K562 (cell line): ENCODE measurements around the gene CBLC. TPM values are rescaled to one million over a fixed set of nuclear protein-coding genes. Genes with fewer than 3 reads are reported as not detected.

Experiments
- ATAC-seq: fragments of 200-7000 bp; cut with Tn5 transposase; 3 replicates; pipeline ENCODE4 v1.9.1; 2020; ENCODE audit warnings: moderate library complexity
- BruUV-seq: library from RNA; stranded (reverse); fragments of 400-500 nt; replicated peaks from 2 replicates; lab custom pipeline; 2021; lab: Mats Ljungman, UMichigan
- CTCF ChIA-PET: fragments of 300-600 bp; formaldehyde crosslinking; extraction: SDS; loops from one replicate; lab custom pipeline; 2021; ENCODE audit warnings: low intra/inter-chr PET ratio; lab: Yijun Ruan, JAX
- POLR2A ChIA-PET: fragments of 300-600, 350-650 bp; sonication (Branson Sonifier 250); formaldehyde crosslinking; extraction: SDS; loops from one replicate; lab custom pipeline; 2021; ENCODE audit warnings: antibody characterized with exemption, inconsistent platforms; lab: Yijun Ruan, JAX
- DNase-seq, 4 experiments: peaks; one replicate each; pipeline versions ENCODE4 v3.0.0 to v3.0.0-alpha.2; 2011 to 2018; ENCODE audit warnings: low spot score in 3 of 4, mixed read lengths in 3 of 4; ENCODE audit errors: extremely low read depth in 1 of 4
- FAIRE-seq: peaks from 2 replicates; lab custom pipeline; 2011; peaks lifted over from hg19 to GRCh38; lab: Jason Lieb, UNC
- H2AFZ ChIP-seq: 2 replicates; pipeline ENCODE4 v1.6.0; 2011; ENCODE audit warnings: low read depth, low read length, control low read depth, inconsistent platforms
- H3K27ac ChIP-seq: fragments of 200-600 bp; 3 replicates; pipeline ENCODE4 v1.8.0; 2011; ENCODE audit warnings: low read depth, mild to moderate bottlenecking, control low read depth, inconsistent platforms, low read length, moderate library complexity, mixed read lengths; ENCODE audit errors: extremely low read depth
- H3K27me3 ChIP-seq, 2 experiments: fragments of 300-600 bp in 1 of 2; 2 replicates in 1 of 2; 3 replicates in 1 of 2; pipeline versions ENCODE4 v1.6.0 to v1.8.0; 2011; ENCODE audit warnings: inconsistent platforms in 2 of 2, low read length in 2 of 2, mild to moderate bottlenecking in 1 of 2, mixed read lengths in 1 of 2, moderate library complexity in 1 of 2; ENCODE audit not compliant: control insufficient read depth in 2 of 2, insufficient read depth in 2 of 2
- H3K36me3 ChIP-seq: fragments of 300-600 bp; 3 replicates; pipeline ENCODE4 v1.8.0; 2011; ENCODE audit warnings: mild to moderate bottlenecking, low read length, inconsistent platforms; ENCODE audit not compliant: control insufficient read depth, insufficient read depth
- H3K4me1 ChIP-seq, 2 experiments: fragments of 200-600 bp in 1 of 2; replicated peaks in 1 of 2; 2 replicates in 1 of 2; 3 replicates in 1 of 2; pipeline versions ENCODE4 v1.5.1 to v1.8.0; 2011; ENCODE audit warnings: inconsistent platforms in 2 of 2, low read length in 2 of 2, mild to moderate bottlenecking in 1 of 2, mixed read lengths in 1 of 2, moderate library complexity in 1 of 2; ENCODE audit not compliant: control insufficient read depth in 2 of 2, insufficient read depth in 2 of 2
- H3K4me2 ChIP-seq: 2 replicates; pipeline ENCODE4 v1.6.1; 2011; ENCODE audit warnings: low read length, control low read depth, inconsistent platforms, mixed read lengths; ENCODE audit not compliant: insufficient read depth
- H3K4me3 ChIP-seq: fragments of 200-600 bp; sonication (generic), shearing (Covaris generic); 2 replicates; pipeline ENCODE4 v1.5.1; 2016; ENCODE audit warnings: control low read depth, inconsistent platforms
- H3K79me2 ChIP-seq: fragments of 200-600 bp; 3 replicates; pipeline ENCODE4 v1.8.0; 2011; ENCODE audit warnings: low read length, inconsistent platforms; ENCODE audit not compliant: control insufficient read depth, insufficient read depth
- H3K9ac ChIP-seq, 2 experiments: 2 replicates each; pipeline versions ENCODE4 v1.6.0 to v1.6.1; 2011; ENCODE audit warnings: low read depth in 2 of 2, low read length in 2 of 2, control low read depth in 1 of 2, inconsistent platforms in 1 of 2, mild to moderate bottlenecking in 1 of 2, mixed read lengths in 1 of 2; ENCODE audit not compliant: insufficient read depth in 1 of 2
- H3K9me1 ChIP-seq: one replicate; pipeline ENCODE4 v1.6.0; 2011; ENCODE audit warnings: inconsistent platforms, mild to moderate bottlenecking, low read length, moderate library complexity; ENCODE audit not compliant: control insufficient read depth, insufficient read depth
- H3K9me3 ChIP-seq: replicated peaks from 2 replicates; pipeline ENCODE4 v1.5.1; 2011; ENCODE audit warnings: low read depth, low read length, inconsistent platforms; ENCODE audit not compliant: control insufficient read depth, insufficient read depth
- H4K20me1 ChIP-seq: replicated peaks from 2 replicates; pipeline ENCODE4 v1.6.1; 2011; ENCODE audit warnings: low read length, inconsistent platforms, mixed read lengths; ENCODE audit not compliant: control insufficient read depth, insufficient read depth
- ADNP ChIP-seq: fragments of 200-800 bp; sonication (Bioruptor generic); IDR thresholded peaks from 2 replicates; pipeline ENCODE4 v1.6.1; 2016; ENCODE audit warnings: missing genetic modification characterization, missing compliant biosample characterization
- BCOR ChIP-seq: fragments of 450-650 bp; IDR thresholded peaks from 2 replicates; pipeline ENCODE4 v1.6.1; 2016
- BMI1 ChIP-seq: fragments of 150-350 bp; IDR thresholded peaks from 2 replicates; pipeline ENCODE4 v1.6.1; 2014; ENCODE audit warnings: low read length
- CBFA2T3 ChIP-seq: fragments of 450-650 bp; IDR thresholded peaks from 2 replicates; pipeline ENCODE4 v1.6.1; 2017
- FOS ChIP-seq: IDR thresholded peaks from 3 replicates; pipeline ENCODE4 v1.6.1; 2011; ENCODE audit not compliant: insufficient read length; ENCODE audit errors: extremely low read depth
- GTF2E2 ChIP-seq: fragments of 200-800 bp; sonication (Bioruptor generic); IDR thresholded peaks from 2 replicates; pipeline ENCODE4 v1.6.1; 2016; ENCODE audit warnings: missing genetic modification characterization, missing compliant biosample characterization
- KLF13 ChIP-seq: fragments of 450-650 bp; IDR thresholded peaks from 2 replicates; pipeline ENCODE4 v1.6.1; 2016; ENCODE audit warnings: missing genetic modification characterization, low read depth, mild to moderate bottlenecking, missing compliant biosample characterization, moderate library complexity, borderline replicate concordance
- PHF21A ChIP-seq: fragments of 450-650 bp; IDR thresholded peaks from 2 replicates; pipeline ENCODE4 v1.6.1; 2017; ENCODE audit warnings: low read depth, borderline replicate concordance
- STAT6 ChIP-seq: sonication (generic); formaldehyde crosslinking; IDR thresholded peaks from 2 replicates; pipeline ENCODE4 v1.8.1; 2023; ENCODE audit warnings: mild to moderate bottlenecking, missing genetic modification reagents
- TCF15 ChIP-seq: fragments of 250-450 bp; sonication (Bioruptor Pico); IDR thresholded peaks from 2 replicates; pipeline ENCODE4 v1.8.0; 2022; ENCODE audit warnings: moderate library complexity, mild to moderate bottlenecking, inconsistent platforms
- ZBTB1 ChIP-seq: sonication (generic); formaldehyde crosslinking; IDR thresholded peaks from 2 replicates; pipeline ENCODE4 v1.8.1; 2023; ENCODE audit warnings: missing genetic modification reagents, low read depth, mild to moderate bottlenecking, borderline replicate concordance
- ZNF324 ChIP-seq: fragments of 250-450 bp; sonication (Bioruptor Pico); IDR thresholded peaks from 2 replicates; pipeline ENCODE4 v1.4.0; 2020; ENCODE audit warnings: mild to moderate bottlenecking
- ZNF766 ChIP-seq: fragments of 200-800 bp; sonication (Bioruptor generic); conservative IDR thresholded peaks from 2 replicates; pipeline ENCODE4 v1.6.1; 2016; ENCODE audit warnings: missing genetic modification characterization, missing compliant biosample characterization
- WGBS: fragments of 100-300 bp; shearing (Covaris generic); methylation state at CpG from one replicate; pipeline ENCODE4 v1.1.6; 2016; ENCODE audit warnings: low coverage, mixed read lengths; ENCODE audit not compliant: insufficient coverage; ENCODE audit errors: missing lambda C conversion rate; 5-methylcytosine and 5-hydroxymethylcytosine counted together
- in situ Hi-C: fragments of 300-500 bp; cut with MboI; formaldehyde crosslinking; loops from 4 replicates; pipeline ENCODE4 v1.15.0; 2018; ENCODE audit warnings: inconsistent platforms, mixed read lengths
- intact Hi-C: fragments of 100-400 bp; cut with micrococcal nuclease; formaldehyde crosslinking; loops from 2 replicates; pipeline ENCODE4 v1.14.2; 2022
- polyA plus RNA-seq, 8 experiments: library from polyadenylated mRNA; depleted of rRNA in 4 of 8; stranded (reverse) in 5 of 8; unstranded in 3 of 8; fragments of >200 nt; fragmentation: Nextera tagmentation in 2 of 8; fragmentation: Illumina TruSeq in 1 of 8; extraction: Ambion mirVana in 2 of 8; extraction: Trizol in 1 of 8; gene quantifications; 2 replicates each; pipeline versions ENCODE4 v1.2.1 to v1.2.3, GENCODE V29; 2011 to 2014; ENCODE audit warnings: inconsistent platforms in 1 of 8, missing spikeins in 1 of 8
- total RNA-seq, 7 experiments: library from RNA; depleted of rRNA in 6 of 7; stranded (reverse); fragments of >200 nt in 6 of 7; fragmentation: Illumina TruSeq in 2 of 7; extraction: Trizol in 2 of 7; gene quantifications; 2 replicates each; pipeline versions ENCODE4 v1.2.1 to v1.2.3, GENCODE V29; 2011 to 2021; ENCODE audit warnings: low replicate concordance in 1 of 7
- TF ChIP-seq, protein P1 (sequence below): sonication (generic); formaldehyde crosslinking; IDR thresholded peaks from 2 replicates; pipeline ENCODE4 v1.8.0; 2022; ENCODE audit warnings: missing genetic modification reagents, mild to moderate bottlenecking, moderate library complexity, borderline replicate concordance

Gene CBLC
- total and polyA plus RNA-seq, 9 of the 15 experiments (the other 6 are each of a cell fraction or from before 2014, with no cell fraction given): 0.09 TPM; not detected in 8

GRCh38 chr19:44848812-44849447 is 71.2 kb downstream of the CBLC start:
- 10% methylated on average over 12 of the region's 18 CpGs for WGBS
- H3K27ac ChIP-seq: peak overlapping the region; percentile 97
- H3K9ac ChIP-seq: peak overlapping the region; percentile 79 to 93
- H3K4me3 ChIP-seq: peak overlapping the region; percentile 92
- peaks cover 41 to 75% of the 10 kb centered on the region in 2 experiments for H3K4me1 ChIP-seq
- H3K4me2 ChIP-seq: peak overlapping the region; percentile 93
- H3K9me1 ChIP-seq: peaks cover 12% of the 10 kb centered on the region
- no peak overlapping the region for H2AFZ ChIP-seq
- no peak for FAIRE-seq
- peak in 3 of 4 experiments; percentile 40 to 60 (median 52) for DNase-seq
- no peaks in the 10 kb centered on the region for H3K27me3 ChIP-seq
- H3K36me3 ChIP-seq: peaks cover 8% of the 10 kb centered on the region; the same call in 1 of the 3 replicates
- BruUV-seq: no TSS peak
- ChIA-PET CTCF (no interaction called here), POLR2A (interaction anchor here (0.6 to 1.6 kb wide), 10 partner anchors 8 to 149 kb away, joined by 3 to 7 read pairs (median 4); partner anchors contain the start of gene TOMM40)
- in situ Hi-C loops (no loop called here), intact Hi-C loops (loop anchor here (5.0 kb wide), 1 partner anchor 277 kb away; no protein-coding TSS in a partner anchor)
- peaks cover 28% of the 10 kb centered on the region for H4K20me1 ChIP-seq
- H3K79me2 ChIP-seq: peaks cover 72% of the 10 kb centered on the region
- H3K9me3 ChIP-seq: no peaks in the 10 kb centered on the region
- no peak for ATAC-seq
- TF ChIP-seq KLF13 (no peak), GTF2E2 (0 out of 2 replicates have a peak, but pooled peaks have one; percentile 15), ZNF324 (CRISPR knock-in tag) (no peak), BMI1 (no peak), ADNP (tag) (no peak), BCOR (no peak), CBFA2T3 (peak; percentile 27; the same call in 1 of the 2 replicates), FOS (no peak), TCF15 (CRISPR knock-in tag) (no peak), STAT6 (no peak), PHF21A (0 out of 2 replicates have a peak, but pooled peaks have one; percentile 18), ZNF766 (CRISPR knock-in tag) (no peak), ZBTB1 (CRISPR knock-in tag) (no peak)
- TF ChIP-seq, protein P1, sequence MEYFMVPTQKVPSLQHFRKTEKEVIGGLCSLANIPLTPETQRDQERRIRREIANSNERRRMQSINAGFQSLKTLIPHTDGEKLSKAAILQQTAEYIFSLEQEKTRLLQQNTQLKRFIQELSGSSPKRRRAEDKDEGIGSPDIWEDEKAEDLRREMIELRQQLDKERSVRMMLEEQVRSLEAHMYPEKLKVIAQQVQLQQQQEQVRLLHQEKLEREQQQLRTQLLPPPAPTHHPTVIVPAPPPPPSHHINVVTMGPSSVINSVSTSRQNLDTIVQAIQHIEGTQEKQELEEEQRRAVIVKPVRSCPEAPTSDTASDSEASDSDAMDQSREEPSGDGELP (CRISPR knock-in tag): 0 out of 2 replicates have a peak, but pooled peaks have one; percentile 49
